ENCODE results near the gene CYTL1. TPM values are rescaled to one million over a fixed set of nuclear protein-coding genes. Genes with fewer than 3 reads are reported as not detected.

CYTL1 gene
- total and polyA plus RNA-seq, 9 of the 15 experiments (the other 6 are each of a cell fraction or from before 2014, with no cell fraction given): not detected

DNA sequence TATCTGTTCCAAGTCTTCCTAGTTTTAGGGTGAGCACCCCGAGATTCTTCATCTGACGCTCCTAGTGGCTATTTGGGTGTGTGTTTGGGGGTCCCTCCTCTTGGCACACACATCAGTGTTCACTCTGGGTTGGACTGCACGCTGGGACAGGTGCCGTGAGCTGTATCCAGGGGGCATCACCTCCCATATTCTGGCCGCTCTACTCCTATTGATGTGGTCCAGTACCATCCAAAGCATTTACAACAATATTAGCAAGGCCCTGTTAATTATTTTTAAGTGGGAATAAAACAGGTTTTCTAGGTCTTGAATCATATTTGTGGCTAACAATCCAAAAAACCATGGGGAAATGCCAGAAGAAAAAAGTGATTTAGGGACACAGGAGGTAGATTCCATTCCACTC is 26.4 kb downstream of the CYTL1 start:
- Histone ChIP-seq H3K36me3 (ENCODE audit: control insufficient read depth, insufficient read depth, low read length) (no peaks in the 10 kb centered on the region), H4K20me1 (replicated peaks; ENCODE audit: control insufficient read depth, insufficient read depth, low read length) (no peaks in the 10 kb centered on the region), H2AFZ (ENCODE audit: low read depth, low read length) (no peak overlapping the region), H3K4me3 (no peak overlapping the region), H3K4me1 (replicated peaks in 1 of 2; ENCODE audit: control insufficient read depth in 2 of 2, insufficient read depth in 2 of 2, low read length in 2 of 2) (peaks cover 2 to 22% of the 10 kb centered on the region in 2 experiments; a peak in 4 of 5 replicates), H3K9me1 (ENCODE audit: control insufficient read depth, insufficient read depth, low read length) (peaks cover 5% of the 10 kb centered on the region), H3K27ac (ENCODE audit: extremely low read depth, low read depth, low read length) (no peak overlapping the region), H3K4me2 (ENCODE audit: insufficient read depth, low read length) (no peak overlapping the region), H3K9ac (ENCODE audit: insufficient read depth in 1 of 2, low read depth in 2 of 2, low read length in 2 of 2) (no peak overlapping the region), H3K27me3 (ENCODE audit: control insufficient read depth in 2 of 2, insufficient read depth in 2 of 2, low read length in 2 of 2) (peaks cover 3 to 41% of the 10 kb centered on the region in 2 experiments; a peak in 3 of 5 replicates), H3K79me2 (ENCODE audit: control insufficient read depth, insufficient read depth, low read length) (no peaks in the 10 kb centered on the region), H3K9me3 (replicated peaks; ENCODE audit: control insufficient read depth, insufficient read depth, low read depth, low read length) (no peaks in the 10 kb centered on the region)
- TF ChIP-seq ZNF212 (CRISPR knock-in tag; IDR thresholded peaks at IDR 0.05): no peak
- TF ChIP-seq, protein P1, sequence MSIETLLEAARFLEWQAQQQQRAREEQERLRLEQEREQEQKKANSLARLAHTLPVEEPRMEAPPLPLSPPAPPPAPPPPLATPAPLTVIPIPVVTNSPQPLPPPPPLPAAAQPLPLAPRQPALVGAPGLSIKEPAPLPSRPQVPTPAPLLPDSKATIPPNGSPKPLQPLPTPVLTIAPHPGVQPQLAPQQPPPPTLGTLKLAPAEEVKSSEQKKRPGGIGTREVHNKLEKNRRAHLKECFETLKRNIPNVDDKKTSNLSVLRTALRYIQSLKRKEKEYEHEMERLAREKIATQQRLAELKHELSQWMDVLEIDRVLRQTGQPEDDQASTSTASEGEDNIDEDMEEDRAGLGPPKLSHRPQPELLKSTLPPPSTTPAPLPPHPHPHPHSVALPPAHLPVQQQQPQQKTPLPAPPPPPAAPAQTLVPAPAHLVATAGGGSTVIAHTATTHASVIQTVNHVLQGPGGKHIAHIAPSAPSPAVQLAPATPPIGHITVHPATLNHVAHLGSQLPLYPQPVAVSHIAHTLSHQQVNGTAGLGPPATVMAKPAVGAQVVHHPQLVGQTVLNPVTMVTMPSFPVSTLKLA (conservative IDR thresholded peaks at IDR 0.05): no peak
- no peak for TF ChIP-seq ASH1L (IDR thresholded peaks at IDR 0.05; ENCODE audit: borderline replicate concordance, low read depth, partially characterized antibody)
- TF ChIP-seq ETV1 (tag; conservative IDR thresholded peaks at IDR 0.05; ENCODE audit: low read depth): no peak
- no peak for TF ChIP-seq RREB1 (CRISPR knock-in tag; IDR thresholded peaks at IDR 0.05)
- TF ChIP-seq SIX5 (IDR thresholded peaks at IDR 0.05; ENCODE audit: borderline replicate concordance in 1 of 2, insufficient read depth in 1 of 2, low read depth in 1 of 2, low read length in 2 of 2): no peak
- TF ChIP-seq RHOXF2B (CRISPR knock-in tag; conservative IDR thresholded peaks at IDR 0.05): no peak
- TF ChIP-seq DMBX1 (CRISPR knock-in tag; IDR thresholded peaks at IDR 0.05; ENCODE audit: borderline replicate concordance): no peak
- TF ChIP-seq NR0B1 (IDR thresholded peaks at IDR 0.05; ENCODE audit: partially characterized antibody): no peak
- FAIRE-seq (no peak), ATAC-seq (no peak), DNase-seq (ENCODE audit: extremely low read depth in 1 of 4, low spot score in 3 of 4) (no peak)
- WGBS (ENCODE audit: insufficient coverage, low coverage, missing lambda C conversion rate): 9% methylated on average over 5 of the region's 5 CpGs
- no TSS peak for BruUV-seq (replicated peaks)
- POLR2A ChIA-PET: no interaction called here
- intact Hi-C loops (cut with micrococcal nuclease) (no loop called here), in situ Hi-C loops (cut with MboI) (loop anchor here (10.0 kb wide), 1 partner anchor 382 kb away; no protein-coding TSS in a partner anchor)
- CTCF ChIA-PET (ENCODE audit: low intra/inter-chr PET ratio): no interaction called here
